K562 (cell line): ENCODE measurements around the gene FGF14.

ENCODE experiments used
- CTCF ChIP-seq, 3 experiments: IDR thresholded peaks in 2 of 3; conservative IDR thresholded peaks in 1 of 3; 2 replicates each; pipeline ENCODE4 v1.5.1; 2011 to 2012; ENCODE audit warnings: low read length in 3 of 3, mild to moderate bottlenecking in 3 of 3, control low read depth in 2 of 3, improper control_type of control experiment in 1 of 3, inconsistent platforms in 1 of 3, low read depth in 1 of 3, mixed read lengths in 1 of 3, moderate library complexity in 1 of 3; ENCODE audit not compliant: insufficient read depth in 2 of 3
- FOXP4 ChIP-seq: sonication (generic); formaldehyde crosslinking; IDR thresholded peaks from 2 replicates; pipeline ENCODE4 v1.8.0; 2022; ENCODE audit warnings: mild to moderate bottlenecking, missing genetic modification reagents, borderline replicate concordance
- MTA1 ChIP-seq: fragments of 450-650 bp; IDR thresholded peaks from 2 replicates; pipeline ENCODE4 v1.6.1; 2017; ENCODE audit warnings: borderline replicate concordance
- TAF1 ChIP-seq: IDR thresholded peaks from 2 replicates; pipeline ENCODE4 v1.6.1; 2011; ENCODE audit warnings: mild to moderate bottlenecking, low read length, moderate library complexity; ENCODE audit not compliant: insufficient read depth, control insufficient read depth, severe bottlenecking; ENCODE audit errors: extremely low read depth

GRCh38 chr13:102351521-102351920 is 50.3 kb downstream of the FGF14 start:
- no peak for TF ChIP-seq CTCF (IDR thresholded peaks at IDR 0.05 in 2 of 3, conservative IDR thresholded peaks at IDR 0.05 in 1 of 3; ENCODE audit: insufficient read depth in 2 of 3, low read depth in 1 of 3, low read length in 3 of 3)
- no peak for TF ChIP-seq TAF1
- TF ChIP-seq MTA1 = no peak
- no peak for TF ChIP-seq FOXP4 (CRISPR knock-in tag)
